Gastrocnemius medialis (tissue), 4 donors: Measurements from ENCODE around the gene SLC5A4. TPM values are rescaled to one million over a fixed set of nuclear protein-coding genes. Genes with fewer than 3 reads are reported as not detected.
A peak's percentile ranks its signal among the peaks of the same experiment; 100 is the strongest.

ENCODE experiments used
- ATAC-seq, 2 donors: fragments of 150-250 bp; one replicate each; pipeline ENCODE4 v1.9.1; 2016
- DNase-seq, 2 donors: peaks; one replicate each; pipeline ENCODE4 v3.0.0-alpha.2; 2019
- H3K27ac ChIP-seq, 4 donors: fragments of 200-600 bp; sonication (generic); 1 replicate in 1 of 4; 2 replicates in 3 of 4; pipeline ENCODE4 v1.5.1; 2016 to 2018; ENCODE audit warnings: mild to moderate bottlenecking in 2 of 4, moderate library complexity in 1 of 4
- H3K27me3 ChIP-seq, 3 donors: fragments of 200-600 bp; sonication (generic) in 2 of 3; 1 replicate in 1 of 3; 2 replicates in 2 of 3; pipeline versions ENCODE4 v1.5.1 to v1.6.0; 2016 to 2019; ENCODE audit warnings: mild to moderate bottlenecking in 1 of 3, moderate library complexity in 1 of 3
- H3K36me3 ChIP-seq, 2 donors: fragments of 200-600 bp; sonication (generic) in 1 of 2; one replicate each; pipeline ENCODE4 v1.5.1; 2017 to 2018
- H3K4me1 ChIP-seq, 2 donors: fragments of 200-600 bp; sonication (generic) in 1 of 2; one replicate each; pipeline ENCODE4 v1.5.1; 2016 to 2017; ENCODE audit warnings: mild to moderate bottlenecking in 2 of 2
- H3K4me3 ChIP-seq, 4 donors: fragments of 200-600 bp; sonication (generic) in 3 of 4; 1 replicate in 1 of 4; 2 replicates in 3 of 4; pipeline ENCODE4 v1.5.1; 2016 to 2019; ENCODE audit warnings: mild to moderate bottlenecking in 2 of 4
- H3K9me3 ChIP-seq, 3 donors: fragments of 200-600 bp; sonication (generic) in 2 of 3; 1 replicate in 1 of 3; 2 replicates in 2 of 3; pipeline ENCODE4 v1.5.1; 2016 to 2019
- CTCF ChIP-seq, 5 experiments: fragments of 450-650 bp in 3 of 5; fragments of 200-600 bp in 2 of 5; sonication (generic) in 2 of 5; IDR thresholded peaks in 4 of 5; conservative IDR thresholded peaks in 1 of 5; 1 replicate in 4 of 5; 2 replicates in 1 of 5; pipeline ENCODE4 v1.5.1; 2016 to 2019; ENCODE audit warnings: antibody characterized with exemption in 5 of 5, mild to moderate bottlenecking in 3 of 5, moderate library complexity in 3 of 5
- POLR2A ChIP-seq, 2 donors: fragments of 450-650 bp; IDR thresholded peaks; one replicate each; pipeline ENCODE4 v1.6.1; 2017; ENCODE audit warnings: antibody characterized with exemption in 2 of 2, mild to moderate bottlenecking in 2 of 2, moderate library complexity in 2 of 2
- in situ Hi-C, 4 donors: fragments of 200-750 bp; cut with MboI; loops; one replicate each; pipeline versions ENCODE4 v1.15.0 to v1.8.0; 2017; ENCODE audit warnings: low sequenced_read_pairs in 4 of 4
- intact Hi-C: fragments of 100-400 bp; cut with DNase I; formaldehyde crosslinking; loops from one replicate; pipeline ENCODE4 v1.15.1; 2023; ENCODE audit warnings: low total_unique reads
- total RNA-seq, 4 donors: library from RNA; depleted of rRNA; stranded (reverse); fragments of >200 nt; gene quantifications; one replicate each; pipeline versions ENCODE4 v1.1.0 to v1.2.3, GENCODE V29; 2016

SLC5A4 gene
- total RNA-seq, 4 donors from 2014 or later = 0.18 TPM; not detected in 3

DNA sequence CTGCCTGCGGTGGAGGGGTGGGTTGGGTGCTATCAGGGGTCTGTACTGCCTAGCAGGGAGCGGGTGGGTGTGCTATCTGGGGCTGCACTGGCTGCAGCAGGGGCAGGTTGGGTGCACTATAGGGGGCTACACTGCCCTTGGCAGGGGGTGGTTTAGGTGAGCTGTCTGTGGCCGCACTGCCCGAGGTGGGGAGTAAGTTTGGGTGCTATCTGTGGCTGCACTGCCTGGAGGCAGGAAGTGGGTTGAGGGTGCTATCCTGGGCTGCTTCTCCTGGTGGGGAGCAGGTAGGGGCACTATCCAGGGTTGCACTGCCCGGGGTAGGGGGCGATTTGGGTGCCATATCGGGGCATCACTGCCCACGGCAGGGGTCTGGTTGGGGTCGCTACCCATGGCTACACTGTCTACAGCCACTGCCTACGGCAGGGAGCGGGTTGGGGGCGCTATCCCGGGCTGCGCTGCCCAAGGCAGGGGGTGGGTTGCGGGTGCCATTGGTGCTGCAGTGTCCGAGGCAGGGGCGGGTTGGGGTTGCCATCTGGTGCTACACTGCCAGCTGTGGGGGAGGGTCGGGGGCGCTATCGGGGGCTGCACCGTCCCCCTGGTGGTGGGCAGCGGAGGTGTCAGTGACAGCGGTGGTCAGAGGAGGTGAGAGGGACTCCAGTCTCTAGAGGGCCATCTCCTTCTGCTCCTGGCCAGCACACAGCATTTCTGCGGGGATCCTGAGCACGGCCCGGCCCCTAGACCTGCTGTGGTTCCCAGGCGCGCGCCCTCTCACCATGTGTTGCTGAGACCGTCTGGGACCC is 49.0 kb downstream of the SLC5A4 start:
- Histone ChIP-seq H3K36me3 (no peaks in the 10 kb centered on the region), H3K9me3 (no peaks in the 10 kb centered on the region), H3K27me3 (peaks cover 13 to 32% (median 19%) of the 10 kb centered on the region in 3 donors), H3K27ac (no peak overlapping the region), H3K4me1 (peaks cover 0 to 5% of the 10 kb centered on the region in 2 donors), H3K4me3 (no peak overlapping the region)
- DNase-seq = no peak
- TF ChIP-seq POLR2A (IDR thresholded peaks at IDR 0.05) = no peak
- TF ChIP-seq CTCF (IDR thresholded peaks at IDR 0.05 in 4 of 5, conservative IDR thresholded peaks at IDR 0.05 in 1 of 5) = no peak
- no peak for ATAC-seq
- in situ Hi-C loops = no loop called here
- intact Hi-C loops = no loop called here

- DNase-seq (no peak), ATAC-seq (no peak)
- H3K36me3 ChIP-seq = no peaks in the 10 kb centered on the region
- TF ChIP-seq POLR2A (IDR thresholded peaks at IDR 0.05) = no peak
- no peak for TF ChIP-seq CTCF (IDR thresholded peaks at IDR 0.05 in 4 of 5, conservative IDR thresholded peaks at IDR 0.05 in 1 of 5)
- no peak within 1 kb of the TSS for H3K27ac ChIP-seq
- peaks cover 13 to 32% (median 19%) of the 10 kb centered on the region in 3 donors for H3K27me3 ChIP-seq
- no peaks in the 10 kb centered on the region for H3K9me3 ChIP-seq
- no peak within 1 kb of the TSS for H3K4me3 ChIP-seq
- intact Hi-C loops = no loop called here
- peaks cover 0 to 5% of the 10 kb centered on the region in 2 donors for H3K4me1 ChIP-seq
- in situ Hi-C loops = no loop called here
These were observed 50.1 kb downstream of the SLC5A4 start, which contains the start of gene RFPL2 for GRCh38 chr22:32204856-32205722. RFPL2 (minus strand) TSS chr22:32205073; CDS start chr22:32202451, 2,622 bp downstream.

GRCh38 chr22:32204040-32204855 is 50.9 kb downstream of the SLC5A4 start:
- Histone ChIP-seq H3K36me3 (no peaks in the 10 kb centered on the region), H3K27ac (no peak overlapping the region), H3K9me3 (no peaks in the 10 kb centered on the region), H3K27me3 (peaks cover 13 to 32% (median 19%) of the 10 kb centered on the region in 3 donors), H3K4me1 (peaks cover 0 to 5% of the 10 kb centered on the region in 2 donors), H3K4me3 (no peak overlapping the region)
- intact Hi-C loops (no loop called here), in situ Hi-C loops (no loop called here)
- DNase-seq = no peak
- no peak for TF ChIP-seq CTCF (IDR thresholded peaks at IDR 0.05 in 4 of 5, conservative IDR thresholded peaks at IDR 0.05 in 1 of 5)
- TF ChIP-seq POLR2A (IDR thresholded peaks at IDR 0.05) = no peak
- ATAC-seq = no peak

- Histone ChIP-seq H3K27ac (no peak overlapping the region), H3K4me3 (peak overlapping the region in 1 of 4 donors; percentile 13), H3K27me3 (peaks cover 13 to 32% (median 19%) of the 10 kb centered on the region in 3 donors), H3K36me3 (no peaks in the 10 kb centered on the region), H3K4me1 (peaks cover 0 to 5% of the 10 kb centered on the region in 2 donors), H3K9me3 (no peaks in the 10 kb centered on the region)
- ATAC-seq (no peak), DNase-seq (no peak)
- TF ChIP-seq CTCF (IDR thresholded peaks at IDR 0.05 in 4 of 5, conservative IDR thresholded peaks at IDR 0.05 in 1 of 5) = no peak
- TF ChIP-seq POLR2A (IDR thresholded peaks at IDR 0.05) = no peak
- intact Hi-C loops (no loop called here), in situ Hi-C loops (no loop called here)
These were observed 51.7 kb downstream of the SLC5A4 start for GRCh38 chr22:32203181-32204039.
